NCI-H2107 treated with DMSO at 0.1 percent for 48 hours (cell line): ENCODE measurements around the gene TMEM204.

Source experiments
- DNase-seq: peaks from one replicate; lab custom pipeline; 2025; ENCODE audit not compliant: unreplicated experiment; lab: John Stamatoyannopoulos, UW

TMEM204 gene

GRCh38 chr16:1520461-1520860, 13.0 kb upstream of the TMEM204 start:
- no peak for DNase-seq

- no peak for DNase-seq
Measured at GRCh38 chr16:1523581-1524245, 9.8 kb upstream of the TMEM204 start.

GRCh38 chr16:1524366-1524765, 9.1 kb upstream of the TMEM204 start:
- DNase-seq = no peak

DNA sequence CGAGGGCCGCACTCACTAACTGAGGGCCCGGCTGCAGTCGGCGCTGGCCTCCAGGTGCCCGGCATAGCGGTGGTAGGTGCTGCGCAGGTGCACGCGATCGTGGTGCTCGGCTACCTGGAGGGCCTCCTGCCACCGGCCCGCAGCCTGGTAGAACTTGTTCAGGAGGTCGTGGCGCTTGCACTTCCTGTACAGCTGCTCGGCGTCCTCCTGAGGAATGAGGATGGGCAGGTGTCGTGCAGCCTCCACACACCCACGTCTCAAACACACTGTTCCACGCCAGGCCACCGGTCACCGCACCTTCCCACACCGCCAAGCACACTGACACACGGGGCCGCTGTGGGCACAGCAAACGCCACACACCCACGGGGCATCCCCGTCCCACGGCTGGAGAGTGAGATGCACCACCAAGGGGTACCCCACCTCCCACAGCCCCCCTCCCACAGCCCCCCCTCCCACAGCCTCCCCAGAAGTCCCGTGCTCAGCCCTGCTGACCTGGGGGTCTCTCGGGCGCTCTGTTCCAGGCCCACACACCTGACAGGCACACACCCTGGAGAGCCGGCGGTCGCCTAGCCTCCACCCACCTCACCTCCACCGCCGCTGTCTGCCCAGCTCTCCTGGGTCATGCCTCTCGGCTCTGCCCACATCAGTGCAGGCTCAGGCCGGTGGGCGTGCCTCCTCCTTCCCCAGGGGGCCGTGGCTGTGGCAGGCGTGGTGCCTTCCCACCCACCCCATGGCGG, 7.4 kb upstream of the TMEM204 start:
- DNase-seq = no peak

DNA sequence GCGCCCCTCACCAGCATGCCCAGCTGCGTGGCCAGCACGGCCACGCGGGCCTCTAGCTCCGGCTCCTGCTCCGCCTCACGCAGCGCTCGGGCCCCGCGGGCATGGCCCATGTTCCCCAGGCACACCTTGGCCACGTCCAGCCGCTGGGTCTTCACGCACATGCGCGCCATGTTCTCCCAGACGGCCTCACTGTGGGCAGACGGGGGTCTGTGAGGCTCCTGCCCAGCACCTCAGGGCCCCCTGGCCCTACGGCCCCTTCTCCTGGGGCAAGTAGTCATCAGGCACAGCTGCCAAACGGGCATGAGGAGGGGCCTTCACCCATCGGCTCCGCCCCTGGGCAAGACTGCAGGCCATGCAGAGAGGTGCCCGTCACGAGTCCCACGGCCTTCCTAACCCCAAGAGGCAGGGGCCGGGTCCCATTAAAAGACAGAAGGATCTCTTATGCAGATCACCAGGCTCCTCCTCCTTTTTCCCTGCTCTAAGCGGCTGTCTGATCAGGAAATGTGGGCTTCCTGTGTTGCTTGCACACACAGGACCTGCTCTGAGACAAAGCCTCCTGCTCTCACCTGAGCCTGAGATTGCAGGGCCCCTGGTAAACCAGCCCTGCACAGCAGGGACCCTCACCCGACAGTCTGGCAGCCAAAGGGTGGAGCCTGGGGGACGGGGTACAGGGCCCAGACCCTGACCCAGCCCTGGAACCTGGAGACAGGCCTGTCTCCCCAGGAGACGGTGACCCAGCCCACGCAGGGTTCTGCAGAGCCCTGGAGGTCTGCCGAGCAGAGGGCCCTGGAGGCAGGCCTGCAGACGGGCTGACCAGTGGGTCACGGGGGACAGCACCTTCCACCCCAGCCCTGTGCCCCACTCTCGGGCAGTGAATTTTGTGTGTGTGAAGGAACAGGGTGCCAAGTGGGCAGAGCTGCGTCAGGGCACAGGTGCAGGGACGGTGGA, 6.6 kb upstream of the TMEM204 start:
- DNase-seq = no peak

GRCh38 chr16:1527836-1528811, 5.3 kb upstream of the TMEM204 start:
- no peak for DNase-seq

- no peak for DNase-seq
Measured at GRCh38 chr16:1528921-1529537, 4.4 kb upstream of the TMEM204 start.

- no peak for DNase-seq
Measured at GRCh38 chr16:1530349-1530882, 3.0 kb upstream of the TMEM204 start.

DNA sequence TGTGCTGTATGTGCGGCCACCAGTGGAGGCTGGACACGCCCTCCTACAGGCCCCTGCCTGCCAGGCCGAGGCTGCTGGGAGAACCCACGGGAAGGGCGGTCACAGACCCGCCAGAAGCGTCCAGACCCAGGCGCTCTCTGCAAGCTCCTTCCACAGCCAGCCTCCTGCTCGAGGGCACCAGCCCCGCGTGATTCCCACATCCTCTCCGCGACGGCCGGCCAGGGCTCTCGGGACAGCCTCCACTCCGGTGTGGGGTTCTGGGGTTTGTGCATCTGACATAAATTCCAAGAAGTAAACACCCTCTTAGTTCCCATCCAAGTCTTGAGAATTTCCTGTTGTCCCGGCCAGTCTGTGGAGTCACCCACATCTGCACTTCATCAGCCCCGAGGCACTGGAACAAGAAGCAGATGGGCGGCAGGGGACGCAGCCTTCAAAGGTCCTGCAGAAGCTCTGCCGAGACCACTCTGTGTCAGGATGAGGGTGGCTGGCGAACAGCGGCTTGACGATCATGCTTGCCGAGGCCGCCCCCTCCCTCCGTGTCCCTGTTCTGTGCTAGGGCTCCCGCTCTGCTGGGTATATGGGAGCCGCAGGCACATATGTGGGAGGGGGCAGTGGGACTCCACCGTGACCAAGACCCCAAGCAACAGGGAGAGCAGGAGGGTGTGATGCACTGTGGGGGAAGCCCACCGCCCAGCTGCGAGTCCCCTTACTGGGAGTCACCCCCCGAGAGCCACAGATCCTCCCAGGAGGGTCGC, 2.4 kb upstream of the TMEM204 start:
- DNase-seq = no peak

- DNase-seq = no peak
Measured at GRCh38 chr16:1531638-1531910, 1.9 kb upstream of the TMEM204 start.

- DNase-seq = no peak
Measured at GRCh38 chr16:1532081-1532760, 1.2 kb upstream of the TMEM204 start.

- no peak for DNase-seq
Measured at GRCh38 chr16:1532771-1533170, 695 bp upstream of the TMEM204 start.

GRCh38 chr16:1534021-1535020, 855 bp downstream of the TMEM204 start:
- DNase-seq = no peak

GRCh38 chr16:1535391-1536291, 2.2 kb downstream of the TMEM204 start:
- DNase-seq = no peak

DNA sequence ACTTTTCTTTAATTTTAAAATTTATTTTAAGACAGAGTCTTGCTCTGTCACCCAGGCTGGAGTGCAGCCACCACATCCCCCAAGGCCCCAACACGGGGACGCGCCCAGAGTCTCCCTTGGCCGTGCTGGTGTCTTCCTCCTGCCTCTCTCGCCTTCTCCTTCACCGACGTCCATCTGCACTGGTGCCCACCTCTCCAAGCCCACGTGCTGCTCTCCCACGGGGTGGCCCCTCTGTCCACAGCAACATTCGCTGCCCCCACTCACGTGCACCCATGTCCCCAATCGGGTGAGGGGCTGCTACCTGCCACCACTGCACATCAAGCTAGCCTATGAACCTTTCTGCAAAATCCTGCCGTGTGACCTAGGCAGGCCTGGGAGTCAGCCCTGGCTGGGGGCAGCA, 3.1 kb downstream of the TMEM204 start:
- DNase-seq = no peak

DNA sequence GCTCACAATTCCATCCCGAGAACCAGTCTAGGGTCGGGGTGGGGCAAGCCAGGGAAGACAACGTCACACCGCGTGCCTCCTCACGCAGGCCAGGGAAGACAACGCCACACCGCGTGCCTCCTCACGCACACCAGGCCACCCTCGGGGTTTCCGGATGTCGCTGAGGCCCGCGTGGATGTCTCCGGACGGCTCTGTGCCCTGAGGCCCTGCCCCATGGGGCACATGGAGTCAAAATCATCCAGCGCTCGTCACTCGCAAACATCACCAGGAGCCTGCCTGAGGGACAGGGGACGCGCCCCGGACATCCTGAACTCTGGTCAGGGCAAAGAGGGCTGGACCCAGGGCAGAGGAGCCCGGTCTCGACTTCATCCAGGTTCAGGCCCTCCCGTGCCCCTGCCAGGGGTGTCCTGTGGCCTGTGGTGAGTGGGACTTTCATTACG, 3.7 kb downstream of the TMEM204 start:
- no peak for DNase-seq
